HepG2 (cell line): ENCODE data around the gene SPHK1. TPM values are rescaled to one million over a fixed set of nuclear protein-coding genes. Genes with fewer than 3 reads are reported as not detected.

Source experiments
- DMAP1 ChIP-seq: IDR thresholded peaks from 2 replicates; pipeline ENCODE4 v1.6.1; 2016
- ESRRA ChIP-seq: sonication (generic); formaldehyde crosslinking; IDR thresholded peaks from 2 replicates; pipeline ENCODE4 v1.5.1; 2020; ENCODE audit warnings: mild to moderate bottlenecking, low read depth, missing genetic modification reagents
- FLYWCH1 ChIP-seq: sonication (generic); formaldehyde crosslinking; IDR thresholded peaks from 2 replicates; pipeline ENCODE4 v1.8.1; 2023; ENCODE audit warnings: mild to moderate bottlenecking, missing genetic modification reagents
- MEIS1 ChIP-seq: sonication (generic); formaldehyde crosslinking; IDR thresholded peaks from 2 replicates; pipeline ENCODE4 v1.9.0; 2021; ENCODE audit warnings: mild to moderate bottlenecking, missing genetic modification reagents, moderate library complexity, borderline replicate concordance
- RCOR2 ChIP-seq: IDR thresholded peaks from 2 replicates; pipeline ENCODE4 v1.6.1; 2016; ENCODE audit warnings: missing biosample characterization, missing genetic modification reagents
- SMAD3 ChIP-seq: sonication (generic); formaldehyde crosslinking; IDR thresholded peaks from 2 replicates; pipeline ENCODE4 v1.4.0; 2020; ENCODE audit warnings: missing genetic modification reagents
- ZNF24 ChIP-seq: fragments of 450-650 bp; IDR thresholded peaks from 2 replicates; pipeline ENCODE4 v1.6.1; 2017; ENCODE audit warnings: antibody characterized with exemption, mild to moderate bottlenecking
- ZNF891 ChIP-seq: sonication (generic); formaldehyde crosslinking; IDR thresholded peaks from 2 replicates; pipeline ENCODE4 v1.5.0; 2020; ENCODE audit warnings: mild to moderate bottlenecking, missing genetic modification reagents
- polyA plus RNA-seq, 8 experiments: library from polyadenylated mRNA; depleted of rRNA in 3 of 8; stranded (reverse) in 7 of 8; unstranded in 1 of 8; fragments of >200 nt; fragmentation: Illumina TruSeq in 4 of 8; extraction: Trizol in 4 of 8; gene quantifications; 2 replicates each; pipeline versions ENCODE4 v1.2.1 to v1.2.3, GENCODE V29; 2011 to 2016; ENCODE audit warnings: low read depth in 4 of 8, missing spikeins in 1 of 8, mixed read lengths in 1 of 8; ENCODE audit not compliant: insufficient read depth in 1 of 8
- total RNA-seq, 5 experiments: library from RNA; depleted of rRNA; stranded (reverse); fragments of >200 nt; fragmentation: Illumina TruSeq; extraction: Trizol; gene quantifications; 2 replicates each; pipeline ENCODE4 v1.2.3, GENCODE V29; 2016; ENCODE audit warnings: low read depth in 1 of 5
- TF ChIP-seq, protein P1 (sequence below): sonication (generic); formaldehyde crosslinking; IDR thresholded peaks from 2 replicates; pipeline ENCODE4 v1.9.0; 2021; ENCODE audit warnings: missing genetic modification reagents, borderline replicate concordance
- TF ChIP-seq, protein P2 (sequence below): sonication (generic); formaldehyde crosslinking; IDR thresholded peaks from 2 replicates; pipeline ENCODE4 v1.5.0; 2020; ENCODE audit warnings: mild to moderate bottlenecking, low read depth, missing genetic modification reagents, borderline replicate concordance
- TF ChIP-seq, protein P3 (sequence below): IDR thresholded peaks from 2 replicates; pipeline ENCODE4 v1.6.1; 2016; ENCODE audit warnings: missing compliant biosample characterization, missing genetic modification reagents, borderline replicate concordance
- TF ChIP-seq, protein P4 (sequence below): sonication (generic); formaldehyde crosslinking; IDR thresholded peaks from 2 replicates; pipeline ENCODE4 v1.4.0; 2020; ENCODE audit warnings: mild to moderate bottlenecking, missing genetic modification reagents, borderline replicate concordance
- TF ChIP-seq, protein P5 (sequence below), 2 experiments: IDR thresholded peaks; 2 replicates each; pipeline ENCODE4 v1.6.1; 2011 to 2012; ENCODE audit warnings: low read length in 2 of 2, borderline replicate concordance in 1 of 2, low read depth in 1 of 2, mild to moderate bottlenecking in 1 of 2, moderate library complexity in 1 of 2
- TF ChIP-seq, protein P6 (sequence below): IDR thresholded peaks from 2 replicates; pipeline ENCODE4 v1.6.1; 2012; ENCODE audit warnings: low read length, improper control_type of control experiment

Gene SPHK1
- total and polyA plus RNA-seq, 2 of the 13 experiments (the other 11 are each of a cell fraction or from before 2014, with no cell fraction given) = 129 to 160 TPM

DNA sequence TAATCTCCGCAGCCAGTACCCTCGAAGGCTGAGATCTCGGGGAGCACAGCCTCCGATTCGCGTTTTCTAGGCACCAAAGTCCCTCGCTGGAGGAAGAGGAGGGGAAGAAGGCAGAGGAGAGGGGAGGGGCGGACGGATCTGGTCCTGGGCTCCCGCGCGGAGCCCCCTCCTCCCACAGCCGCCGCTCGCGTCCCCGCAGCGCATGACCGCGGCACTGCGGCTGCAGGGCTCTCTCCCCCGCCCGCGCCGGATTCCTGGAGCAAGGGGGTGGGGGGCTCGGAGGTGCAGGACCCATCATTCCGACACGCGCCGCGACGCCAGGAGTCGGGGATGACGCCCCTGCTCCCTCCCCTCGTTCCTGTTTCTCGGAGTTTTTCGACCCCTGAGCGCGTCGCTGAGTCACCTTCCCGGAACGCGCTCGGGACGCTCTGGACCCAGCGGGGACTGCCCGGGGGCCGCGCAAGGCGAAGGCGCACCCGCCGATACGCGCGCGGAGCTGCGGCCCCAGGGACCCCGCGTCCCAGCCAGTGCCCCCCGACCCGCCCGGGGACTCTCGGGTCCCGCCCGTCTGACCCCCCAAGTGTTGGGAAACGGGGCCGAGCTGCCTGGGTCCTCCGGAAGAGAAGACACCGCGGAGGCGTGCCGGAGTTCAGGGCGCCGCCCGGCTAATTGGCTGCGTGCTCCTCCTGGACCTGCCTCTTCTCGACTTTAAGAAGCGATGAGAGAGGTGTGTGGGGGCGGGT lies 1.4 kb upstream of the SPHK1 start (continued):
- TF ChIP-seq RCOR2 (0 out of 2 replicates have a peak, but pooled peaks have one; percentile 6), ESRRA (CRISPR knock-in tag) (peak; percentile 32), SMAD3 (CRISPR knock-in tag) (peak; percentile 16), ZNF891 (CRISPR knock-in tag) (0 out of 2 replicates have a peak, but pooled peaks have one; percentile 3), FLYWCH1 (CRISPR knock-in tag) (no peak), MEIS1 (CRISPR knock-in tag) (peak; percentile 36; the same call in 1 of the 2 replicates), DMAP1 (CRISPR knock-in tag) (peak; percentile 23; the same call in 1 of the 2 replicates), ZNF24 (no peak)
- TF ChIP-seq, protein P1, sequence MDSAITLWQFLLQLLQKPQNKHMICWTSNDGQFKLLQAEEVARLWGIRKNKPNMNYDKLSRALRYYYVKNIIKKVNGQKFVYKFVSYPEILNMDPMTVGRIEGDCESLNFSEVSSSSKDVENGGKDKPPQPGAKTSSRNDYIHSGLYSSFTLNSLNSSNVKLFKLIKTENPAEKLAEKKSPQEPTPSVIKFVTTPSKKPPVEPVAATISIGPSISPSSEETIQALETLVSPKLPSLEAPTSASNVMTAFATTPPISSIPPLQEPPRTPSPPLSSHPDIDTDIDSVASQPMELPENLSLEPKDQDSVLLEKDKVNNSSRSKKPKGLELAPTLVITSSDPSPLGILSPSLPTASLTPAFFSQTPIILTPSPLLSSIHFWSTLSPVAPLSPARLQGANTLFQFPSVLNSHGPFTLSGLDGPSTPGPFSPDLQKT (CRISPR knock-in tag) = no peak
- TF ChIP-seq, protein P2, sequence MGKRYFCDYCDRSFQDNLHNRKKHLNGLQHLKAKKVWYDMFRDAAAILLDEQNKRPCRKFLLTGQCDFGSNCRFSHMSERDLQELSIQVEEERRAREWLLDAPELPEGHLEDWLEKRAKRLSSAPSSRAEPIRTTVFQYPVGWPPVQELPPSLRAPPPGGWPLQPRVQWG = no peak
- TF ChIP-seq, protein P3, sequence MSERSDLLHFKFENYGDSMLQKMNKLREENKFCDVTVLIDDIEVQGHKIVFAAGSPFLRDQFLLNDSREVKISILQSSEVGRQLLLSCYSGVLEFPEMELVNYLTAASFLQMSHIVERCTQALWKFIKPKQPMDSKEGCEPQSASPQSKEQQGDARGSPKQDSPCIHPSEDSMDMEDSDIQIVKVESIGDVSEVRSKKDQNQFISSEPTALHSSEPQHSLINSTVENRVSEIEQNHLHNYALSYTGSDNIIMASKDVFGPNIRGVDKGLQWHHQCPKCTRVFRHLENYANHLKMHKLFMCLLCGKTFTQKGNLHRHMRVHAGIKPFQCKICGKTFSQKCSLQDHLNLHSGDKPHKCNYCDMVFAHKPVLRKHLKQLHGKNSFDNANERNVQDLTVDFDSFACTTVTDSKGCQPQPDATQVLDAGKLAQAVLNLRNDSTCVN = peak; percentile 79
- TF ChIP-seq, protein P4, sequence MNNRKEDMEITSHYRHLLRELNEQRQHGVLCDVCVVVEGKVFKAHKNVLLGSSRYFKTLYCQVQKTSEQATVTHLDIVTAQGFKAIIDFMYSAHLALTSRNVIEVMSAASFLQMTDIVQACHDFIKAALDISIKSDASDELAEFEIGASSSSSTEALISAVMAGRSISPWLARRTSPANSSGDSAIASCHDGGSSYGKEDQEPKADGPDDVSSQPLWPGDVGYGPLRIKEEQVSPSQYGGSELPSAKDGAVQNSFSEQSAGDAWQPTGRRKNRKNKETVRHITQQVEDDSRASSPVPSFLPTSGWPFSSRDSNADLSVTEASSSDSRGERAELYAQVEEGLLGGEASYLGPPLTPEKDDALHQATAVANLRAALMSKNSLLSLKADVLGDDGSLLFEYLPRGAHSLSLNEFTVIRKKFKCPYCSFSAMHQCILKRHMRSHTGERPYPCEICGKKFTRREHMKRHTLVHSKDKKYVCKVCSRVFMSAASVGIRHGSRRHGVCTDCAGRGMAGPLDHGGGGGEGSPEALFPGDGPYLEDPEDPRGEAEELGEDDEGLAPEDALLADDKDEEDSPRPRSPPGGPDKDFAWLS (CRISPR knock-in tag) = no peak
- TF ChIP-seq, protein P5, sequence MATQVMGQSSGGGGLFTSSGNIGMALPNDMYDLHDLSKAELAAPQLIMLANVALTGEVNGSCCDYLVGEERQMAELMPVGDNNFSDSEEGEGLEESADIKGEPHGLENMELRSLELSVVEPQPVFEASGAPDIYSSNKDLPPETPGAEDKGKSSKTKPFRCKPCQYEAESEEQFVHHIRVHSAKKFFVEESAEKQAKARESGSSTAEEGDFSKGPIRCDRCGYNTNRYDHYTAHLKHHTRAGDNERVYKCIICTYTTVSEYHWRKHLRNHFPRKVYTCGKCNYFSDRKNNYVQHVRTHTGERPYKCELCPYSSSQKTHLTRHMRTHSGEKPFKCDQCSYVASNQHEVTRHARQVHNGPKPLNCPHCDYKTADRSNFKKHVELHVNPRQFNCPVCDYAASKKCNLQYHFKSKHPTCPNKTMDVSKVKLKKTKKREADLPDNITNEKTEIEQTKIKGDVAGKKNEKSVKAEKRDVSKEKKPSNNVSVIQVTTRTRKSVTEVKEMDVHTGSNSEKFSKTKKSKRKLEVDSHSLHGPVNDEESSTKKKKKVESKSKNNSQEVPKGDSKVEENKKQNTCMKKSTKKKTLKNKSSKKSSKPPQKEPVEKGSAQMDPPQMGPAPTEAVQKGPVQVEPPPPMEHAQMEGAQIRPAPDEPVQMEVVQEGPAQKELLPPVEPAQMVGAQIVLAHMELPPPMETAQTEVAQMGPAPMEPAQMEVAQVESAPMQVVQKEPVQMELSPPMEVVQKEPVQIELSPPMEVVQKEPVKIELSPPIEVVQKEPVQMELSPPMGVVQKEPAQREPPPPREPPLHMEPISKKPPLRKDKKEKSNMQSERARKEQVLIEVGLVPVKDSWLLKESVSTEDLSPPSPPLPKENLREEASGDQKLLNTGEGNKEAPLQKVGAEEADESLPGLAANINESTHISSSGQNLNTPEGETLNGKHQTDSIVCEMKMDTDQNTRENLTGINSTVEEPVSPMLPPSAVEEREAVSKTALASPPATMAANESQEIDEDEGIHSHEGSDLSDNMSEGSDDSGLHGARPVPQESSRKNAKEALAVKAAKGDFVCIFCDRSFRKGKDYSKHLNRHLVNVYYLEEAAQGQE (IDR thresholded peaks at IDR 0.05; ENCODE audit: borderline replicate concordance in 1 of 2, low read depth in 1 of 2, low read length in 2 of 2) = peak in 1 of 2 experiments; percentile 49; a peak in 1 of 4 replicates
- TF ChIP-seq, protein P6, sequence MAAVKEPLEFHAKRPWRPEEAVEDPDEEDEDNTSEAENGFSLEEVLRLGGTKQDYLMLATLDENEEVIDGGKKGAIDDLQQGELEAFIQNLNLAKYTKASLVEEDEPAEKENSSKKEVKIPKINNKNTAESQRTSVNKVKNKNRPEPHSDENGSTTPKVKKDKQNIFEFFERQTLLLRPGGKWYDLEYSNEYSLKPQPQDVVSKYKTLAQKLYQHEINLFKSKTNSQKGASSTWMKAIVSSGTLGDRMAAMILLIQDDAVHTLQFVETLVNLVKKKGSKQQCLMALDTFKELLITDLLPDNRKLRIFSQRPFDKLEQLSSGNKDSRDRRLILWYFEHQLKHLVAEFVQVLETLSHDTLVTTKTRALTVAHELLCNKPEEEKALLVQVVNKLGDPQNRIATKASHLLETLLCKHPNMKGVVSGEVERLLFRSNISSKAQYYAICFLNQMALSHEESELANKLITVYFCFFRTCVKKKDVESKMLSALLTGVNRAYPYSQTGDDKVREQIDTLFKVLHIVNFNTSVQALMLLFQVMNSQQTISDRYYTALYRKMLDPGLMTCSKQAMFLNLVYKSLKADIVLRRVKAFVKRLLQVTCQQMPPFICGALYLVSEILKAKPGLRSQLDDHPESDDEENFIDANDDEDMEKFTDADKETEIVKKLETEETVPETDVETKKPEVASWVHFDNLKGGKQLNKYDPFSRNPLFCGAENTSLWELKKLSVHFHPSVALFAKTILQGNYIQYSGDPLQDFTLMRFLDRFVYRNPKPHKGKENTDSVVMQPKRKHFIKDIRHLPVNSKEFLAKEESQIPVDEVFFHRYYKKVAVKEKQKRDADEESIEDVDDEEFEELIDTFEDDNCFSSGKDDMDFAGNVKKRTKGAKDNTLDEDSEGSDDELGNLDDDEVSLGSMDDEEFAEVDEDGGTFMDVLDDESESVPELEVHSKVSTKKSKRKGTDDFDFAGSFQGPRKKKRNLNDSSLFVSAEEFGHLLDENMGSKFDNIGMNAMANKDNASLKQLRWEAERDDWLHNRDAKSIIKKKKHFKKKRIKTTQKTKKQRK = no peak
